ENCODE data around the gene WLS.

DNA sequence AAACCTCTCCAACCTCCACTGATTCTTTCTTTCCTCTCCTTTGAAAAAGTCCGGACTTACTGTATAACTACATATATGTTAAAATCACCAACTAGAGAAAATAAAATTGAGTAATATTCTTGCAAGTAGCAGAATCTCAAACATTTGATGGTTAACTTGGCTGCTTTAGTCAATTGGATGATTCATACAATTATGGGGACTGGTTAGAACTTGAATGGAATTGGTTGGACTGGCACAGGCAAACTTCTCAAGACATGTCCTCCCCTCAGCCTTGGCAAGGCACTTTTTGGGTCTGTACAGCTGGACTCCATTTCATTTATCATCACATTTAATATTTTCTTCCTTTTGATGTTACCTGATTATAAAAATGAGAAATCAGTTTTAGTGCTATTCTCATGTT, 6.5 kb downstream of the WLS start:
- TF ChIP-seq CTCF (IDR thresholded peaks at IDR 0.05; ENCODE audit: low read length): no peak
- no peak for TF ChIP-seq EZH2phosphoT487 (IDR thresholded peaks at IDR 0.05; ENCODE audit: low read length)
- TF ChIP-seq EZH2 (optimal IDR thresholded peaks at IDR 0.05; ENCODE audit: low read depth, low read length): no peak
